ENCODE measurements around the gene CXCL16.

Gene CXCL16

GRCh38 chr17:4744999-4745969 lies 5.6 kb upstream of the CXCL16 start:
- Histone ChIP-seq H3K4me3 (ENCODE audit: insufficient read depth, low read length, poor library complexity, severe bottlenecking) (no peak overlapping the region), H3K9me2 (replicated peaks; ENCODE audit: insufficient read depth, low read length) (no peaks in the 10 kb centered on the region), H3K36me3 (ENCODE audit: low read length) (no peaks in the 10 kb centered on the region), H3F3A (ENCODE audit: insufficient read depth) (no peaks in the 10 kb centered on the region), H2AFZ (ENCODE audit: low read depth, low read length, severe bottlenecking) (no peak overlapping the region), H3K9ac (ENCODE audit: low read length) (no peak overlapping the region), H3K27ac (ENCODE audit: low read depth, low read length) (no peak overlapping the region), H4K20me1 (ENCODE audit: low read depth, low read length) (no peaks in the 10 kb centered on the region), H3K27me3 (ENCODE audit: low read length) (no peaks in the 10 kb centered on the region), H3K9me3 (ENCODE audit: insufficient read depth, low read length) (no peaks in the 10 kb centered on the region), H3K79me2 (ENCODE audit: insufficient read depth, low read length) (no peaks in the 10 kb centered on the region), H3K4me2 (ENCODE audit: low read depth, low read length, poor library complexity, severe bottlenecking) (no peak overlapping the region)
- TF ChIP-seq EZH2phosphoT487 (conservative IDR thresholded peaks at IDR 0.05; ENCODE audit: low read length), result no peak

DNA sequence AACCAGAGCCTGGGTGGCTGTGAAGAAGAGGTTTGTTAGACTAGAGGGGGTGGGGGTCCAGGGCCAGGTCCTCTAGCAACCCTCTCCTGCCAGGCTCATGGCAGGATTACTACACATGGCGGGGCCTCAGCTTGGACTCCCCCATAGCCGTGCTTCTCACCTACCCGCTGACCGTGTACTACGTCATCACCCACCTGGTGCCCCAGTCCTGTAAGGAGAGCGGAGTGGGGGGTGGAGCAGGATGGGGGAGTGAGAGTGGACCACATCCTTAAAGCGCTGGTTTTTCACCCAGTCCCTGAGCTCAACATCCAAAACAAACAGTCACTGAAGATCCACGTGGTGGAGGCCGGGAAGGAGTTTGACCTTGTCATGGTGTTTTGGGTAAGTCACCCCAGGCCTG lies 4.2 kb upstream of the CXCL16 start:
- Histone ChIP-seq H3K9ac (ENCODE audit: low read length) (no peak overlapping the region), H3K27me3 (ENCODE audit: low read length) (no peaks in the 10 kb centered on the region), H3F3A (ENCODE audit: insufficient read depth) (no peaks in the 10 kb centered on the region), H3K4me2 (ENCODE audit: low read depth, low read length, poor library complexity, severe bottlenecking) (no peak overlapping the region), H3K36me3 (ENCODE audit: low read length) (no peaks in the 10 kb centered on the region), H4K20me1 (ENCODE audit: low read depth, low read length) (no peaks in the 10 kb centered on the region), H3K79me2 (ENCODE audit: insufficient read depth, low read length) (no peaks in the 10 kb centered on the region), H2AFZ (ENCODE audit: low read depth, low read length, severe bottlenecking) (no peak overlapping the region), H3K4me3 (ENCODE audit: insufficient read depth, low read length, poor library complexity, severe bottlenecking) (no peak overlapping the region), H3K9me3 (ENCODE audit: insufficient read depth, low read length) (no peaks in the 10 kb centered on the region), H3K27ac (ENCODE audit: low read depth, low read length) (no peak overlapping the region), H3K9me2 (replicated peaks; ENCODE audit: insufficient read depth, low read length) (no peaks in the 10 kb centered on the region)
- TF ChIP-seq EZH2phosphoT487 (conservative IDR thresholded peaks at IDR 0.05; ENCODE audit: low read length), result no peak
- TF ChIP-seq, protein P1, sequence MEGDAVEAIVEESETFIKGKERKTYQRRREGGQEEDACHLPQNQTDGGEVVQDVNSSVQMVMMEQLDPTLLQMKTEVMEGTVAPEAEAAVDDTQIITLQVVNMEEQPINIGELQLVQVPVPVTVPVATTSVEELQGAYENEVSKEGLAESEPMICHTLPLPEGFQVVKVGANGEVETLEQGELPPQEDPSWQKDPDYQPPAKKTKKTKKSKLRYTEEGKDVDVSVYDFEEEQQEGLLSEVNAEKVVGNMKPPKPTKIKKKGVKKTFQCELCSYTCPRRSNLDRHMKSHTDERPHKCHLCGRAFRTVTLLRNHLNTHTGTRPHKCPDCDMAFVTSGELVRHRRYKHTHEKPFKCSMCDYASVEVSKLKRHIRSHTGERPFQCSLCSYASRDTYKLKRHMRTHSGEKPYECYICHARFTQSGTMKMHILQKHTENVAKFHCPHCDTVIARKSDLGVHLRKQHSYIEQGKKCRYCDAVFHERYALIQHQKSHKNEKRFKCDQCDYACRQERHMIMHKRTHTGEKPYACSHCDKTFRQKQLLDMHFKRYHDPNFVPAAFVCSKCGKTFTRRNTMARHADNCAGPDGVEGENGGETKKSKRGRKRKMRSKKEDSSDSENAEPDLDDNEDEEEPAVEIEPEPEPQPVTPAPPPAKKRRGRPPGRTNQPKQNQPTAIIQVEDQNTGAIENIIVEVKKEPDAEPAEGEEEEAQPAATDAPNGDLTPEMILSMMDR (IDR thresholded peaks at IDR 0.05; ENCODE audit: insufficient read depth, low read length, poor library complexity, severe bottlenecking), result no peak

DNA sequence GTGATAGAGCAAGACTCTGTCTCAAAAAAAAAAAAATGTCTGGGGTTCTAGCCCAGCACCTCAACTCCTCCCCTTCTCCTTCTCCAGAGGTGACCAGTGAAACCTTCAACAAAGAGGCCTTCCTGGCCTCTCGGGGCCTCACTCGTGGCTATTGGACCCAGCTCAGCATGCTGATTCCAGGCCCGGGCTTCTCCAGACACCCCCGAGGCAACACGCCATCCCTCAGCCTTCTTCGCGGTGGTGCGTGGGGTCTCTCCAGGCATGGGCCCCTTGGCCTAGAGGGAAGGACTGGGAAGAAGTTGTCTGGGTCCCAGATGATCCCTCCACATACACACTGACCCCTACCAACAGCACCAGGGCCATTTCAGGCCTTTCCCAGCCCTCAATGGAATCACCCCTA lies 3.5 kb upstream of the CXCL16 start:
- H3K79me2 ChIP-seq (ENCODE audit: insufficient read depth, low read length), result no peaks in the 10 kb centered on the region
- H3K27ac ChIP-seq (ENCODE audit: low read depth, low read length), result no peak overlapping the region
- no peak overlapping the region for H3K9ac ChIP-seq (ENCODE audit: low read length)
- no peak for TF ChIP-seq EZH2phosphoT487 (conservative IDR thresholded peaks at IDR 0.05; ENCODE audit: low read length)
- TF ChIP-seq, protein P1 (IDR thresholded peaks at IDR 0.05; ENCODE audit: insufficient read depth, low read length, poor library complexity, severe bottlenecking), result no peak
- no peak overlapping the region for H3K4me3 ChIP-seq (ENCODE audit: insufficient read depth, low read length, poor library complexity, severe bottlenecking)
- H3K4me2 ChIP-seq (ENCODE audit: low read depth, low read length, poor library complexity, severe bottlenecking), result no peak overlapping the region
- H3F3A ChIP-seq (ENCODE audit: insufficient read depth), result no peaks in the 10 kb centered on the region
- H4K20me1 ChIP-seq (ENCODE audit: low read depth, low read length), result no peaks in the 10 kb centered on the region
- no peaks in the 10 kb centered on the region for H3K27me3 ChIP-seq (ENCODE audit: low read length)
- H2AFZ ChIP-seq (ENCODE audit: low read depth, low read length, severe bottlenecking), result no peak overlapping the region
- H3K9me3 ChIP-seq (ENCODE audit: insufficient read depth, low read length), result no peaks in the 10 kb centered on the region
- H3K9me2 ChIP-seq (replicated peaks; ENCODE audit: insufficient read depth, low read length), result no peaks in the 10 kb centered on the region
- no peaks in the 10 kb centered on the region for H3K36me3 ChIP-seq (ENCODE audit: low read length)

DNA sequence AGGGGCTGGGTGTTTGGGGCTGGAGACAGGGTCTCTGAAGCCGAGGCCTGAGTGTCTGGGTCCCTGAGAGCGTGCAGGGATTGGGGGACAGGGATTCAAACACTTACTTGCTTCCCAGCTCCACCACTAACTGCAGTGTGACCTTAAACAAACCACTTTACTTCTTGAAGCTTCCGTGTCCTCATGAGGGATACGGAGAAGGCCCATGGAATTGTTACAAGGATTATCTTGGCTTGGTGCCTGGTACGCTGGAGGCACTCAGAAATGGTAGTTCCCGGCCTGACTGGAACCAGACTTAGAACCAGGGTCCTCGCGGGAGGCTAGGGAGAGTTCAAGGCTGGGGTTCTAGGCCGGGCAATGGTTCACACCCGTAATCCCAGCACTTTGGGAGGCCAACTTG lies 2.9 kb upstream of the CXCL16 start:
- no peak overlapping the region for H3K4me2 ChIP-seq (ENCODE audit: low read depth, low read length, poor library complexity, severe bottlenecking)

More for the DNA sequence above, 2.9 kb upstream of the CXCL16 start:
- H3K9ac ChIP-seq (ENCODE audit: low read length), result no peak overlapping the region
- H3K9me2 ChIP-seq (replicated peaks; ENCODE audit: insufficient read depth, low read length), result no peaks in the 10 kb centered on the region
- H3K9me3 ChIP-seq (ENCODE audit: insufficient read depth, low read length), result no peaks in the 10 kb centered on the region
- H4K20me1 ChIP-seq (ENCODE audit: low read depth, low read length), result no peaks in the 10 kb centered on the region
- no peaks in the 10 kb centered on the region for H3K27me3 ChIP-seq (ENCODE audit: low read length)
- no peak overlapping the region for H2AFZ ChIP-seq (ENCODE audit: low read depth, low read length, severe bottlenecking)
- H3K4me3 ChIP-seq (ENCODE audit: insufficient read depth, low read length, poor library complexity, severe bottlenecking), result no peak overlapping the region
- TF ChIP-seq EZH2phosphoT487 (conservative IDR thresholded peaks at IDR 0.05; ENCODE audit: low read length), result no peak
- TF ChIP-seq, protein P1 (IDR thresholded peaks at IDR 0.05; ENCODE audit: insufficient read depth, low read length, poor library complexity, severe bottlenecking), result no peak
- no peak overlapping the region for H3K27ac ChIP-seq (ENCODE audit: low read depth, low read length)
- H3K79me2 ChIP-seq (ENCODE audit: insufficient read depth, low read length), result no peaks in the 10 kb centered on the region
- no peaks in the 10 kb centered on the region for H3F3A ChIP-seq (ENCODE audit: insufficient read depth)
- no peaks in the 10 kb centered on the region for H3K36me3 ChIP-seq (ENCODE audit: low read length)
